GM20000 (cell line): Measurements from ENCODE around the gene USP25.

Source experiments
- DNase-seq: peaks from one replicate; pipeline ENCODE4 v3.0.0; 2012; ENCODE audit warnings: low spot score
- CTCF ChIP-seq: IDR thresholded peaks from 2 replicates; pipeline ENCODE4 v1.5.1; 2012; ENCODE audit warnings: mild to moderate bottlenecking, control low read depth; ENCODE audit errors: extremely low read depth, missing control alignments

Gene USP25

DNA sequence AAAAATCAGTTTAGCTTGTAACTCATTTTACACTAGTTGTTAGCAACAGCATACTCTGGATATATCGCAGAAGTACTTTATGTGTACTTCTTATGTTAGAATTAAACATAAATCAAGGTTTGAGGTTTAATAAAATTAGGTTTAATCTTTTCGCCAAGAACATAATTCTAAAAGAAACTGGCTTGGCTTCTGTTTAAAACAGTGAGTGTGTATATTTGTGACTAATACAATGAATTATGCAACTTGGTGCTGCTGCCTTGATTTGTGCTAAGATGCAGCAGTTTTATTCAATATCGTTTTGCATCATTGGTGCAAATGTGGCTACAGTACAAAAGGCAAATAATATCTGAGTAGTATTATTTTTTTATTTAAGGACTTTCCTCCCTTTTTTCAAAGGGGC is 44.8 kb downstream of the USP25 start:
- no peak for DNase-seq
- no peak for TF ChIP-seq CTCF

- TF ChIP-seq CTCF: no peak
- DNase-seq: no peak
Measured at GRCh38 chr21:15775291-15775690, 45.5 kb downstream of the USP25 start.

DNA sequence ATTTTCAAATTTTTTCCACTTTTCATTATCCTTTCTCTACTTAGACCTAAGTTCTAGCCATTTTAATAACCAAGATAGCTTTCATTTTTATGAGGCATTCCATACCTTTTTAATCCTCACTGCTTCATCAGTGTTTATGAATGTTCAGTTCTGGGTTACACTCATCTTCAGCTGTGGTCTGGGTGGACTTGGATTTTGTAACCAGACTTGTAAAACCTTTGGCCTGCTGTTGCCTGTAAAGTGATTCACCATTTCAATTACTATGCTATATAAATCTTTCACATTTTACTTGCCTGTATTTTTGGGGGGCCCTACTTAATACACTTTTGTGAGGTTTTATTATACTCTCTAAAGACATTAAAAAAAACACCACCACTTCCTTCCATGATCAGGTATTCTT is 46.2 kb downstream of the USP25 start:
- TF ChIP-seq CTCF: no peak
- DNase-seq: no peak

DNA sequence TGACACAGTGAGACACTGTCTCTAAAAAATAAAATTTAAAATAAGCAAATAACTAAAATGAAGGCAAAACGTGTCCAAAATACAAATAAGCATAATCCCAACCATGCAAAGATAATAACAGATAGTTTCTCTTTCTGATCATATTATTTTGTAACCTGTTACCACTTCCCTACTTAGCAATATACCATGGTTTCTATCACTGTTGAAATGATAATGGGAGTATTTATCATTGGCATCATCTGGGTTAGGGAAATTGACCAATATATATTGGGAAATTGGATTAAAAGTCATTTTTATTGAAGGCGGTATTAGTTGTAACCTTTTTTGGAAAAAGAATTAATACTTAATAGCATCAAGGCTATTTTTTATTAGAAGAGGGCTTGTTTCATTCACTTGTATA is 47.0 kb downstream of the USP25 start:
- TF ChIP-seq CTCF: no peak
- DNase-seq: no peak

DNA sequence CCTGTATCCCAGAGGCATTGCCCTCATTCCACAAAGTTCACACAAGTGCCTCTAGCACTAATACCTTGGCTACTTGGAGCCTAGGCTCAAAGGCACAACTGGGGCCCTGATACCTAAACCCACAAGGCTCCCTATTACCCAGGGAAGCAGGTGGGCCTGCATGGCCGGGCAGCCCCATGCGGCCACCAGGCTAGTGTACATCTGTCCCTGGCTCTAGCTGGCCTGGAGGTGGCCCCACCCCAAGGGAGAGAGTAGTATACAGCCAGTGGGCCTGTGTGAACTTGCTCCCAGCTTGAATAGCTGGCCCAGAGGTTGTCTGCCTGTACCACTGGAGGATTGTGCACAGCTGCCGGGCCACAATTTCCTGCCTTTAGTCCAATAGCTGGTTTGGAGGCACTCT is 52.2 kb downstream of the USP25 start:
- no peak for TF ChIP-seq CTCF
- no peak for DNase-seq

- DNase-seq: no peak
- no peak for TF ChIP-seq CTCF
Measured at GRCh38 chr21:15788847-15789523, 59.2 kb downstream of the USP25 start.

GRCh38 chr21:15793109-15793508 is 63.3 kb downstream of the USP25 start:
- no peak for DNase-seq

More at GRCh38 chr21:15793109-15793508, 63.3 kb downstream of the USP25 start:
- TF ChIP-seq CTCF: no peak
